Fibroblast of mammary gland (primary cell): ENCODE measurements around the gene RALGAPB.
A peak's percentile ranks its signal among the peaks of the same experiment; 100 is the strongest.
"Not testable (repeated sequence)": the region's sequence is repeated elsewhere in the genome, so short reads cannot be mapped to it uniquely, and the experiment has no call there.

ENCODE experiments used
- DNase-seq: peaks from one replicate; pipeline ENCODE4 v3.0.0-alpha.2; 2010; ENCODE audit warnings: low read depth
- H3K4me3 ChIP-seq: 2 replicates; pipeline ENCODE4 v1.5.1; 2011; ENCODE audit warnings: low read depth, mild to moderate bottlenecking, low read length, moderate library complexity; ENCODE audit not compliant: control insufficient read depth
- CTCF ChIP-seq: conservative IDR thresholded peaks from 2 replicates; pipeline ENCODE4 v1.5.1; 2011; ENCODE audit warnings: low read depth, low read length, inconsistent platforms; ENCODE audit not compliant: control insufficient read depth, insufficient read depth

RALGAPB gene

GRCh38 chr20:38589351-38589750 is 116.7 kb downstream of the RALGAPB start:
- no peak for TF ChIP-seq CTCF
- H3K4me3 ChIP-seq: no peak overlapping the region
- no peak for DNase-seq

GRCh38 chr20:38589967-38590675 is 117.5 kb downstream of the RALGAPB start:
- no peak for DNase-seq
- no peak for TF ChIP-seq CTCF
- no peak overlapping the region for H3K4me3 ChIP-seq

GRCh38 chr20:38590676-38591473 is 118.2 kb downstream of the RALGAPB start:
- no peak for DNase-seq
- TF ChIP-seq CTCF: no peak
- no peak overlapping the region for H3K4me3 ChIP-seq

- no peak for TF ChIP-seq CTCF
- DNase-seq: no peak
- H3K4me3 ChIP-seq: no peak overlapping the region
These were observed 119.1 kb downstream of the RALGAPB start for GRCh38 chr20:38591474-38592410.

- not testable (repeated sequence) for H3K4me3 ChIP-seq
- DNase-seq: peak; percentile 46
These were observed 119.8 kb downstream of the RALGAPB start for GRCh38 chr20:38592411-38592790.

- DNase-seq: not testable (repeated sequence)
These were observed 121.6 kb downstream of the RALGAPB start for GRCh38 chr20:38594281-38594680.

GRCh38 chr20:38595886-38596285 is 123.2 kb downstream of the RALGAPB start:
- DNase-seq, H3K4me3 ChIP-seq: not testable (repeated sequence)

More at GRCh38 chr20:38594281-38594680, 121.6 kb downstream of the RALGAPB start:
- H3K4me3 ChIP-seq: not testable (repeated sequence)

- no peak overlapping the region for H3K4me3 ChIP-seq
- DNase-seq: no peak
- TF ChIP-seq CTCF: no peak
These were observed 126.8 kb downstream of the RALGAPB start for GRCh38 chr20:38599410-38599882.
